A204.1 (cell line): ENCODE results near the gene PRR20C.
"Not testable (repeated sequence)": the region's sequence is repeated elsewhere in the genome, so short reads cannot be mapped to it uniquely, and the experiment has no call there.

Experiments
- FAIRE-seq: peaks from 2 replicates; lab custom pipeline; 2012; peaks lifted over from hg19 to GRCh38; lab: Jason Lieb, UNC

Gene PRR20C

DNA sequence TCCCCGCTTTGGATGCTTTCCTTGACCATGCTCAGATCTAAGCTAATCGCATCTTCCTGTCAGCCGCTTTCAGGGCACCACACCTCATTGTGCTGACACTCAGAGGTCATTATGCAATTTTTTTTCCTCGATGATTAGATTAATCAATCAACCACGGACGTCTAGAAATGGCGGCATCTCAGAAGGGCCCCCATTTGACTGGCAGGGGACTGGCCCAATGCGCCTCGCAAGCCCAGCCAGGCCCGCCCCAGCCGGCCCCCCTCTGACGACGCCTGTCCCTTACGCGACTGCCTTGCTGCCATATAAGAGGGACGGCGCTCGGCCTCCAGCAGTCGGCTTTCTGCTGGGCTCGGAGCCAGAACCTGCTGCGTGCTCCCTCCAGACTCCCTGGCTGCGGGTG lies at the start of gene PRR20C:
Gene PRR20C, plus strand, starts transcription at position 301 of the 400 bp plus-strand sequence. CDS start 387 bp downstream, outside the sequence.
- FAIRE-seq: not testable (repeated sequence)

DNA sequence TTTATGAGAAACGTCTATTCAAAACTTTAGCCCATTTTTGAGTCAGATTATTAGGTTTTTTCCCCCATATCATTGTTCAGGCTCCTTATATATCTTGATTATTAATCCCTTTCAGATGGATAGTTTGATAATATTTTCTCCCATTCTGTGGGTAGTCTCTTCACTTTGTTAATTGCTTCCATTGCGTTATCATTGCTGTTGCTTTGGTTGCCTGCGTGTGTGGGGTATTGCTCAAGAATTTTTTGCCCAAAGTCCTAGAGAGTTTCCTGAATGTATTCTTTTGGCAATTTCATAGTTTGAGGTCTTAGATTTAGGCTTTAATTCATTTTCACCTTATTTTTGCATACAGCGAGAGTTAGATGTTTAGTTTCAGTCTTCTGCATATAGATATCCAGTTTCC lies 38.9 kb upstream of the PRR20C start:
- FAIRE-seq: no peak

DNA sequence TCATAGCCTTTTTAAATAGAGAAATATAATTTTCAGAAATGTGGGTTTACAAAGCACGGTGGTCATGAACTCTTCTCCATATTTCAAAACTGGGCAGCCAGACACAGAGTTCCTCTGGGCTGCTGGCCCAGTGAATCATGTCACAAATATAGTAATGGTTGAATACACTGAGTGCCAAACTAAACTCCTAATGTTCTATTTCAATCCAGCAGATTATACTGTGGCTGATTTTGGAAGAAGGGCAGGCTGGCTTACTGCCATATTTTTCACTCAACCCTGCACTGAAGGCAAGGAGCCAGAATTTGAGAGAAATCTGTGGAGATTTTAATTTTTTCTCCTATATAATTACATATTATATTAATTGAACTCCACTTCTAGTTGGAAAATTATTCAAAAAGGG lies 30.2 kb upstream of the PRR20C start:
- no peak for FAIRE-seq

DNA sequence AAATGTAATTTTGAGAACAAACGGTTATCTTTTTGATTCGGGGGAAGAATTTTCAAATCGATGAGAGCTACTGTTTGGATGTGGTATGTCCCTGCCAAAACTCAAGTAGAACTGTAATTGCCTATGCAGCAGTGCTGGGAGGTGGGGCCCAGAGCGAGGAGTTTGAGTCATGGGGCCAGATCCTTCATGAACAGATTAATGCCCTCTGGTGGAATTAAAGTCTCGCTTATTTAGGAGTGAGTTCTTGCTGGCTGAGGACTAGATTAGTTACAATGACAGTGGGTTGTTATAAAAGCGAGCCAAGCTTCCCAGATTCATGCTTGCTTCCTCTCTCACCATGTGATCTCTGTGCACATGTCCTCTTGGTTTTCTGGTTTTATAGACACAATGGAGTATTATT lies 25.0 kb upstream of the PRR20C start:
- no peak for FAIRE-seq

DNA sequence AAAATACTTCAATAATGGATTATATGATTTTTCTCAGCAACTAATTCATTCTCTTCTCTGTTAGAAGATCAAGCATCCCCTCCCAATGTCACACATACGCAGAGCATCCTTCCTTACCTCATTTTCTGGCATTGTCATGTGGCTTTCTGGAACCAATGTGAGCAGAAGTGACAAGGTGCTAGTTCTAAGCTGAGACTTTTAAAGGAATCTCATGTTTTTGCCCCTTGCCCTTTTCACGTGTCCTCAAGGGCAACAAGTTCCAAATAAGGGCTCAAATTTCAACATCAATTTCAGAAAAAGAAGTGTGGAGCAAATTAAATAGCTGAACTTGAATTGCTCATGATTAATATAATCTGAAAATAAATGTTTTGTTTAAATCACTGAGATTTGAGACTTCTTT lies 17.8 kb upstream of the PRR20C start:
- FAIRE-seq: no peak

DNA sequence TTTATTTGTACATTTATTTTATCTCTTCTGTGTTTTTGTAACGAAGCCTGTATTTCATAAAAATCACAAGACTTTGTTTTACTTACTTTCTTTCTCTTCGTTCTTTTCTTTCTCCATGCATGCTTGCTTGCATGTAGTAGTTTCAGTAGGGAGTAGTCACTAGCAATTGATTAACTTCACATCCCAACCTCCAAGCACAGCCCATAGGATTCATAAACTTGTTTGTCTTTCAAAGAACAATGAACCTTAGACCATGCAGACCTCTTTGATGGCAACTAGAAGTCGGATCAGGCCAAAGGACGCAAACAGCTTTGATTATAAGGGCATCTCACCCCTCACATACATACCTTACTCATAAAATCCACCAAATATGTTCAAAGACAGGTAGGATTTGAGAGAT lies 16.3 kb upstream of the PRR20C start:
- FAIRE-seq: no peak

DNA sequence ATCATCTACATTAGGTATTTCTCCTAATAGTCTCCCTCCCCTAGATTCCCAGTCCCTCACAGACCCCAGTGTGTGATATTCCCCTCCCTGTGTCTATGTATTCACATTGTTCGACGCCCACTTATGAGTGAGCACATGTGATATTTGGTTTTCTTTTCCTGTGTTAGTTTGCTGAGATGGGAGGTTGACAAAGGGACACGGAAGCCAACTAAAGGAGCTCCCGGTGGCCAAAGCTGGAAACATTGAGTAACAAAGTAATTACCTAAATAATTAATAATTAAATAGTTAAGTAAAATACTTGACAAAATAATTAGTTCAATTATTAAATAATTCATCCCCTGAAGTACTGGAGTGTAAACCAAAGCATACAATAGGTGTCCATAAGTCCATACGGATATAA lies 14.9 kb upstream of the PRR20C start:
- FAIRE-seq: no peak

DNA sequence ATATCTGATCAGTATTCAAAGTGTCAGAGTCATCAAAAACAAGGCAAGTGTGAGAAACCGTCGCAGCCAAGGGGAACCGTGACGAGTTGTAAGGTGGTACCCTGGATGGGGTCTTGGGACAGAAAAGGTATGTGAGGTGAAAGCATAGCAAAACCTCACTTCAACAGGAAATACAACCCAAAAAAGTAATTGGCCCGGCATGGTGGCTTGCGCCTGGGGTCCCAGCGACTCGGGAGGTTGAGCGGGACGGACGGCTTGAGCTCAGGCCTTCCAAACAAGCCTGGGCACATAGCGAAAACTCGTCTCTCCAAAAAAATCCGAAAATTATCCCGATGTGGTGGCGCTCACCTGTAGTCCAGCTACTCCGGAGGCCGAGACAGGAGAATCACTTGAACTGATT lies 14.1 kb upstream of the PRR20C start:
- FAIRE-seq: not testable (repeated sequence)

DNA sequence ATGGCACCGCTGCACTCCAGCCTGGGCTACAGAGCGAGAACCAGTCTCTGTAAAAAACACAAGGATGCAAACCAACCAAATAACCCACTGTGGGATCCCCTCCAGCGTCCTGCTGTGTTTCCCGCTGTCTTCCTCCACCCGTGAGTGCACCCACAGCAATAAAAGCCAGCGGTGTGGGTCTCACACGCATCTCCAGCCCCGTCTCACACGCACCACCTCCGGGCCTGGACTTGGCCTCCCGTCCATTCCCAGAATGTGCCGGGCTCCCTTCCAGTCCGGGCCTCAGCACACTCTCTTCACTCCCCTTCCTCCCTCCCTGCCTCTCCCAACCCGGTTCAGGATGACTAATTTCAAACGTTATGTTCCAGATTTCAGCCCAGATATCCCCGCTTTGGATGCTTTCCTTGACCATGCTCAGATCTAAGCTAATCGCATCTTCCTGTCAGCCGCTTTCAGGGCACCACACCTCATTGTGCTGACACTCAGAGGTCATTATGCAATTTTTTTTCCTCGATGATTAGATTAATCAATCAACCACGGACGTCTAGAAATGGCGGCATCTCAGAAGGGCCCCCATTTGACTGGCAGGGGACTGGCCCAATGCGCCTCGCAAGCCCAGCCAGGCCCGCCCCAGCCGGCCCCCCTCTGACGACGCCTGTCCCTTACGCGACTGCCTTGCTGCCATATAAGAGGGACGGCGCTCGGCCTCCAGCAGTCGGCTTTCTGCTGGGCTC lies 13.5 kb upstream of the PRR20C start, which contains the start of gene PRR20A:
Gene PRR20A, plus strand, starts transcription at position 684 of the 734 bp plus-strand sequence. CDS start 387 bp downstream, outside the sequence.
- FAIRE-seq: not testable (repeated sequence)

DNA sequence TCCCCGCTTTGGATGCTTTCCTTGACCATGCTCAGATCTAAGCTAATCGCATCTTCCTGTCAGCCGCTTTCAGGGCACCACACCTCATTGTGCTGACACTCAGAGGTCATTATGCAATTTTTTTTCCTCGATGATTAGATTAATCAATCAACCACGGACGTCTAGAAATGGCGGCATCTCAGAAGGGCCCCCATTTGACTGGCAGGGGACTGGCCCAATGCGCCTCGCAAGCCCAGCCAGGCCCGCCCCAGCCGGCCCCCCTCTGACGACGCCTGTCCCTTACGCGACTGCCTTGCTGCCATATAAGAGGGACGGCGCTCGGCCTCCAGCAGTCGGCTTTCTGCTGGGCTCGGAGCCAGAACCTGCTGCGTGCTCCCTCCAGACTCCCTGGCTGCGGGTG lies 6.7 kb upstream of the PRR20C start, which contains the start of gene PRR20B:
Gene PRR20B, plus strand, starts transcription at position 301 of the 400 bp plus-strand sequence. CDS start 387 bp downstream, outside the sequence.
- not testable (repeated sequence) for FAIRE-seq

DNA sequence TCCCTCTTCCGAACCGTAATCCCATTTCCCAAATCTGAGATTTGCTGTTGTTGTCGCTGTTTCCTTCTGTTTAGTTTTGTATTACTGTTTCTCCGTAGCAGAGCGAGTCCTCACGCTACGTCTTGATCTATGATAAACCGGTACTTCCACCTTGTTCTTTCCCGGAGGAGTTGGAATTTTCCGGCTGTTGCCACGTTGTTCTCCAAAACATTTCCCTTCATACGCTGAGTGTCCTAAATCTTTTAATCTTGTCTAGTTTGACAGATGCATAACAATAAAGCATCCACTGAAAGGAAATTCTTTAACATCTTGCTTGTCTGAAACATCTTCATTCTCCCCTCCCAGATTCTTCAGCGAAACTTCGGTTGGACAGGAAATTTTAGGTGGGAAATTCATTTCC lies 5.8 kb upstream of the PRR20C start:
- FAIRE-seq: not testable (repeated sequence)

DNA sequence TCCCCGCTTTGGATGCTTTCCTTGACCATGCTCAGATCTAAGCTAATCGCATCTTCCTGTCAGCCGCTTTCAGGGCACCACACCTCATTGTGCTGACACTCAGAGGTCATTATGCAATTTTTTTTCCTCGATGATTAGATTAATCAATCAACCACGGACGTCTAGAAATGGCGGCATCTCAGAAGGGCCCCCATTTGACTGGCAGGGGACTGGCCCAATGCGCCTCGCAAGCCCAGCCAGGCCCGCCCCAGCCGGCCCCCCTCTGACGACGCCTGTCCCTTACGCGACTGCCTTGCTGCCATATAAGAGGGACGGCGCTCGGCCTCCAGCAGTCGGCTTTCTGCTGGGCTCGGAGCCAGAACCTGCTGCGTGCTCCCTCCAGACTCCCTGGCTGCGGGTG lies 6.5 kb downstream of the PRR20C start, which contains the start of gene PRR20D:
Gene PRR20D, plus strand, starts transcription at position 301 of the 400 bp plus-strand sequence. CDS start 387 bp downstream, outside the sequence.
- not testable (repeated sequence) for FAIRE-seq

DNA sequence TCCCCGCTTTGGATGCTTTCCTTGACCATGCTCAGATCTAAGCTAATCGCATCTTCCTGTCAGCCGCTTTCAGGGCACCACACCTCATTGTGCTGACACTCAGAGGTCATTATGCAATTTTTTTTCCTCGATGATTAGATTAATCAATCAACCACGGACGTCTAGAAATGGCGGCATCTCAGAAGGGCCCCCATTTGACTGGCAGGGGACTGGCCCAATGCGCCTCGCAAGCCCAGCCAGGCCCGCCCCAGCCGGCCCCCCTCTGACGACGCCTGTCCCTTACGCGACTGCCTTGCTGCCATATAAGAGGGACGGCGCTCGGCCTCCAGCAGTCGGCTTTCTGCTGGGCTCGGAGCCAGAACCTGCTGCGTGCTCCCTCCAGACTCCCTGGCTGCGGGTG lies 13.0 kb downstream of the PRR20C start, which contains the start of gene PRR20E:
Gene PRR20E, plus strand, starts transcription at position 301 of the 400 bp plus-strand sequence. CDS start 387 bp downstream, outside the sequence.
- FAIRE-seq: not testable (repeated sequence)

DNA sequence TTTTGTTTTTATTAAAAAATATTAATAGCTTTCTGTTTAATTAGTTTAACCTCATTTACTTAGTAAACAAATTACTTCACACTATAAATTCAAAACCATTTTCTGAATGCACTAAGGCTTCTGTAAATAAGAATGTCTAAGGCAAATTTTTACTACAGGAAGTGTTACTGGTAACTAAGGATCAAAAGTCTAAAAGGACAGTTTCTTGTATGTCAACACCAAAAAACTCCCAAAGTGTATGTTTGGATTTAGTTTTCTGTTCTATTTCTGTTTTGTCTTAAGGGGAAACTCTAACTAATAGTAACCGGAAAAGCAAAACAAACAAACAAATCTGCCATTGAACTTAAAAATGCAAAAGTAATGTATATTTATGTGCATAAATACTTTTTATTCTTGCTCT lies 37.8 kb downstream of the PRR20C start:
- no peak for FAIRE-seq
